ENCODE results near the gene GGT6.

GRCh38 chr17:4522661-4523060 lies 37.7 kb downstream of the GGT6 start:
- TF ChIP-seq CTCF (IDR thresholded peaks at IDR 0.05) (no peak), POLR2AphosphoS5 (IDR thresholded peaks at IDR 0.05; ENCODE audit: insufficient read depth in 1 of 2, low read depth in 1 of 2) (no peak)
